Measurements from ENCODE around the gene BMP6. TPM values are rescaled to one million over a fixed set of nuclear protein-coding genes. Genes with fewer than 3 reads are reported as not detected.

Gene BMP6
- total and polyA plus RNA-seq, 10 of the 15 experiments (the other 5 are each of a cell fraction or from before 2014, with no cell fraction given): 0.02 to 0.15 (median 0.05) TPM; not detected in 5

DNA sequence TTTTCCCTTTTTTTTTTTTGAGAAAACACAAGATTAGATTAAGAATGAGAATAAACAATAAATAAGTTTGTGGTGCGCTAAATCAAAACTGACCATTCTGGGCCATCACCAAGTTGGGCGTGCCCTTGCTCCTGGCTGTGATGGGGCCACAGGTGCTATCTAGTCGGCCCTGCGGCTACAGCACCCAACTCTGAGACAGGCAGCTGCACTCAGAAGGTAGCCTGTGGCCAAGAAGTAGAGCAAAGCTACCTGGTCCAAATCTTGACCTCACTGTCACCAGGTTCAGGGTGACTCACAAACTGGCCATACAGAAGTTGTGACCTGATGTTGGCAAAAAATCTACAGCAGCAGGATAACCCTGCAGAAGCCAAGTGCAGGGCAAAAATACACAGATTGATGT is 181.3 kb downstream of the BMP6 start:
- ChIA-PET SMC1A (ENCODE audit: uncharacterized antibody, unreplicated experiment) (no interaction called here), CTCF (interaction anchor here (0.6 kb wide), 1 partner anchor 621 kb away, joined by 4 read pairs; no protein-coding TSS in a partner anchor), RAD21 (ENCODE audit: unreplicated experiment) (no interaction called here), POLR2A (no interaction called here)
- DNase-seq (ENCODE audit: low read depth, low spot score) (no peak), ATAC-seq (no peak), FAIRE-seq (no peak)
- no TSS peak for BruUV-seq (replicated peaks)
- peaks cover 6% of the 10 kb centered on the region; the same call in 1 of the 2 replicates for H4K20me1 ChIP-seq (ENCODE audit: control insufficient read depth, insufficient read depth)
- H3K36me3 ChIP-seq (ENCODE audit: control insufficient read depth in 2 of 2, insufficient read depth in 2 of 2, low read length in 1 of 2): peaks cover 12 to 22% of the 10 kb centered on the region in 2 experiments
- in situ Hi-C loops (cut with MboI) (no loop called here), intact Hi-C loops (cut with micrococcal nuclease; ENCODE audit: unreplicated experiment) (no loop called here)
- H3K4me3 ChIP-seq: peak overlapping the region; percentile 15; the same call in 1 of the 2 replicates
- H3K27ac ChIP-seq (ENCODE audit: control insufficient read depth, insufficient read depth): peak overlapping the region; percentile 13
- H3K4me2 ChIP-seq (ENCODE audit: control insufficient read depth, insufficient read depth): peak overlapping the region; percentile 19
- H3K9ac ChIP-seq (ENCODE audit: control insufficient read depth, insufficient read depth, low read length): peak overlapping the region; percentile 0; the same call in 1 of the 2 replicates
- peaks cover 26% of the 10 kb centered on the region for H3K4me1 ChIP-seq (ENCODE audit: control insufficient read depth, insufficient read depth, low read length)
- peak; percentile 44 for TF ChIP-seq POLR2A (IDR thresholded peaks at IDR 0.05; ENCODE audit: low read depth, low read length)
- TF ChIP-seq RFX5 (IDR thresholded peaks at IDR 0.05; ENCODE audit: low read depth, low read length): no peak
- H2AFZ ChIP-seq (ENCODE audit: control insufficient read depth, low read depth, low read length): no peak overlapping the region
- WGBS (ENCODE audit: insufficient coverage, insufficient replicate concordance, low lambda C conversion rate, missing lambda C conversion rate): 99% methylated on average over 4 of the region's 4 CpGs
- H3K9me3 ChIP-seq (replicated peaks; ENCODE audit: control insufficient read depth, insufficient read depth, low read length): no peaks in the 10 kb centered on the region
- H3K79me2 ChIP-seq (ENCODE audit: control insufficient read depth, insufficient read depth, low read length): peaks cover 54% of the 10 kb centered on the region
- H3K27me3 ChIP-seq (replicated peaks in 1 of 2; ENCODE audit: control insufficient read depth in 2 of 2, insufficient read depth in 2 of 2, low read length in 1 of 2): no peaks in the 10 kb centered on the region

DNA sequence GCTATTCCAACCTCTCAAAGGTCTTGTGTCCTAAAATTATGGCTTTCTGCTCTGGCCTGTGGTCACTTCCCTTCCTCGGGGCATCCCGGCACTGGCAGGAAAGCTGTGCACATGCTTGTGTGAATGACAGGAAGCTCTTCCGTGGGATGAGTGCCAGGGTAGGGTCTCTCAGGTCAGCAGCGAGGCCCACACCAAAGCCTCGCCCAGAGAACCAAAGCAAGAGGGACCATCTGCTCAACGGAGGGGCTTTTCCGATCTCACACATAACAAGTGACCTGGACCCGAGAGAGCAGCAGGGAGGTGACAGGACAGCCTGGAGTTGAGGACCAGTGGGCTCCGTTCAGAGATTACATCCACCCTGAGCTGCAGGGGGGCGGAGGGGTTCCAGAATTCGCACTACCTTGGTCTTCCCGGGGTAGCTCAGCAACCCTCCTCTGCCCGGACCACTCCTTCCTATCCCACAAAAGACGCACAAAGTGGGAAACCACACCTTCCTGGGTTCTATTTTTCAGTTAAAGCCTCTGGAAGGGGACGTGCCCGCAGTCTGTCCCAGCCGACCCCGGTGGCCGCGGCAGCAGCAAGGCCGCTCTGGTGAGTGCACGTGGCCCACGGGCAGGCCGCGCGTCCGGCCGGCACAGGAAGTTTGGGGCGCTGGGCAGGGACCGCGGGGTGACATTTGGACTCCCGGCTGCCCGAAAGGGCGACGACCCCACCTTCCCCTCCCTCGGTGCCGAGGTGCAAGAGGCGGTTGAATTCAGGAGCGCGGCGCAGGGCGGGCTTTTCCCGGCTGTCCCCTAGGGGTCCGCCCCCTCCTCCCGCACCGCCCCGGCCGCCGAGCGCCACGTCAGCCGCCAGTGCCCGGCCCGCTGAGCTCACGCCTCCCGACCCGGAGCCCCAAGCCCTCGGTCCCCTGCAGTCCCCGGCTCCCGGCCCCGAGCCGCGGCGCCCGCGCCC is 183.7 kb downstream of the BMP6 start:
- ChIA-PET SMC1A (ENCODE audit: uncharacterized antibody, unreplicated experiment) (interaction anchor here (1.3 to 1.4 kb wide), 2 partner anchors 8 to 10 kb away, joined by 5 to 6 read pairs; no protein-coding TSS in a partner anchor), POLR2A (no interaction called here), CTCF (interaction anchor here (1.1 to 1.7 kb wide), 2 partner anchors 23 to 187 kb away, joined by 3 to 6 read pairs; no protein-coding TSS in a partner anchor), RAD21 (ENCODE audit: unreplicated experiment) (interaction anchor here (1.7 kb wide), 1 partner anchor 30 kb away, joined by 3 read pairs; no protein-coding TSS in a partner anchor)
- Histone ChIP-seq H2AFZ (ENCODE audit: control insufficient read depth, low read depth, low read length) (peak overlapping the region; percentile 62), H3K4me2 (ENCODE audit: control insufficient read depth, insufficient read depth) (peak overlapping the region; percentile 92), H3K4me1 (ENCODE audit: control insufficient read depth, insufficient read depth, low read length) (peaks cover 44% of the 10 kb centered on the region), H3K9ac (ENCODE audit: control insufficient read depth, insufficient read depth, low read length) (peak overlapping the region; percentile 83), H3K79me2 (ENCODE audit: control insufficient read depth, insufficient read depth, low read length) (peaks cover 52% of the 10 kb centered on the region), H4K20me1 (ENCODE audit: control insufficient read depth, insufficient read depth) (peaks cover 6% of the 10 kb centered on the region; the same call in 1 of the 2 replicates), H3K36me3 (ENCODE audit: control insufficient read depth in 2 of 2, insufficient read depth in 2 of 2, low read length in 1 of 2) (peaks cover 3 to 10% of the 10 kb centered on the region in 2 experiments; a peak in 3 of 4 replicates), H3K27me3 (replicated peaks in 1 of 2; ENCODE audit: control insufficient read depth in 2 of 2, insufficient read depth in 2 of 2, low read length in 1 of 2) (peaks cover 0 to 3% of the 10 kb centered on the region in 2 experiments; a peak in 2 of 4 replicates), H3K27ac (ENCODE audit: control insufficient read depth, insufficient read depth) (peak overlapping the region; percentile 41), H3K9me3 (replicated peaks; ENCODE audit: control insufficient read depth, insufficient read depth, low read length) (no peaks in the 10 kb centered on the region; the same call in 2 of the 3 replicates), H3K4me3 (peak overlapping the region; percentile 83)
- peak; percentile 67 for ATAC-seq
- no peak for DNase-seq (ENCODE audit: low read depth, low spot score)
- in situ Hi-C loops (cut with MboI): no loop called here
- no peak for FAIRE-seq
- under 1% methylated on average over 35 of the region's 66 CpGs for WGBS (ENCODE audit: insufficient coverage, insufficient replicate concordance, low lambda C conversion rate, missing lambda C conversion rate)
- no TSS peak for BruUV-seq (replicated peaks)
- intact Hi-C loops (cut with micrococcal nuclease; ENCODE audit: unreplicated experiment): no loop called here
- TF ChIP-seq ESRRA (IDR thresholded peaks at IDR 0.05; ENCODE audit: low read length) (no peak), CREB1 (IDR thresholded peaks at IDR 0.05; ENCODE audit: low read depth) (no peak), TARDBP (IDR thresholded peaks at IDR 0.05; ENCODE audit: borderline replicate concordance) (no peak), SP1 (IDR thresholded peaks at IDR 0.05; ENCODE audit: low read depth, low read length) (no peak), MYB (IDR thresholded peaks at IDR 0.05; ENCODE audit: borderline replicate concordance, low read depth, low read length) (no peak), NR2F1 (conservative IDR thresholded peaks at IDR 0.05) (peak; percentile 35), RB1 (IDR thresholded peaks at IDR 0.05; ENCODE audit: borderline replicate concordance) (peak; percentile 27; the same call in 1 of the 2 replicates), MYC (IDR thresholded peaks at IDR 0.05; ENCODE audit: insufficient read depth, insufficient read length, insufficient replicate concordance, low read length, severe bottlenecking) (peak; percentile 74), MTA3 (IDR thresholded peaks at IDR 0.05; ENCODE audit: borderline replicate concordance, low read length) (no peak), ZNF217 (IDR thresholded peaks at IDR 0.05) (no peak), HDAC6 (IDR thresholded peaks at IDR 0.05; ENCODE audit: unreplicated experiment) (no peak), TCF3 (IDR thresholded peaks at IDR 0.05; ENCODE audit: borderline replicate concordance, insufficient read depth, low read depth, low read length) (no peak), PAX5 (IDR thresholded peaks at IDR 0.05; ENCODE audit: borderline replicate concordance, low read depth, low read length) (no peak), KAT2A (conservative IDR thresholded peaks at IDR 0.05; ENCODE audit: control insufficient read depth, low read depth, low read length) (no peak)
